Cerebellar cortex (tissue), 1 donor: ENCODE data around the gene NEIL1.
"Not testable (repeated sequence)": the region's sequence is repeated elsewhere in the genome, so short reads cannot be mapped to it uniquely, and the experiment has no call there.

Experiments used
- DNase-seq: peaks from one replicate; pipeline ENCODE4 v3.0.0-alpha.2; 2015; ENCODE audit warnings: low spot score

Gene NEIL1

DNA sequence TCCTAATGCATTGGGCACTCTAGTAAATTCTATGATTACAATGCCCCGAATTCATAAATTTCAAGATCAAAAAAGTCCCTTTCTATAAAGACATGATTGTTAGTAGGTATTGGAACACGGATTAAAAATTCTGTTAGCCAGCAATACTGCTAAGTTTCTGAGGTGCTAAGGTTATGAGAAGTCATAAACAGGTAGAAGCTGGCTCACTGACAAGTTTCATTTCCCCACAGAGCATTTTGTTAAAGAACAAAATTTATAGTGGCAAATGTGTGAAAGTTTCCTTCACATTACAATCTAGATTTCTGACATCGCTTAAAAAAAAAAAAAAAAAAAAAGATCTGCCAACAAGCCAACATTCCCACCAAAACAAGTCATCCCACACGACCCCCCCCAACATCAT lies 33.9 kb downstream of the NEIL1 start:
- no peak for DNase-seq

DNA sequence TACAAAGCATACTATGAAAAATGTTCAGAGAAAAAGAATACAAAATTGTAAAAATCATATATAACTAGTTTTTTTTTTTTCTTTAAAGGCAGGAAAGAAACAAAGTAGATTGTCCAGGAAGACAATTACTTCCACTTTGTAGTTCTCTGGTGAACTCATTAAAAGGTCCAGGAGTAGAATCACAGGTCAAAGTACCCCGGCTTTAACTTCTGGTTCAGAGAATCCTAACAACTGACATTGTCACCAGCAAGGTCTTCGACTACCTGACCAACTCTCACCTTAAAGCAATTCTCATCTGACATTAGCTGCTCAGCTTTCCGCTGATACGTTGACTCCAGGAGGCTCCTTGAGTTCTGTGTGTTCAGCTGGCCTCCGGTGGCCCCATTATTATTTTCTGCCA lies 37.1 kb downstream of the NEIL1 start:
- not testable (repeated sequence) for DNase-seq

DNA sequence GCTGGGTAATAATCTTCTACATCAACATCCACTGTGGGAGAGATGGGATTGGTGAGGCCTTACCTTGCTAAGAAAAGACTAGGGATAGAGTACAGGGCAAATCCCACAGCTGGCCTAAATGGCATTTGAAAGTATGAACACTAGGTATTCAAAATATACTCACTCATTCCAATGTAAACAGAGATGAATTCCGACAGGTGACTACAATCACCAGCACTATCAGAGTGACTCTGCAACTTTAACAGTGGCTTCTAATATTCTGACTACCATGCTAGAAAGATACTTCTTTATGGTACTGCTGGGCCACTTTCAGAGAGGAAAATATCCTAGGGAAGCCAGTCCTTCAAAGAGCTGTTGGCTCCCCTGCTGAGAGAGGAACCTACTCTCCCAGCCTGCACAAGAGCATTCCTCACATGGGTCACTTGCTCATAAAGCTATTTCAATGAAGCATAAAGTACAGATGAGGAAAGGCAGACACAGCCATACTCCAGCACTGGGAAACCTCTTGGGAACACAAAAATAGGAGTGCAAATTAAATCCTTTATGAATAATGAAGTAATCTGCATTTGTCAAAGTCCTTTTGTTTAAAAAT lies 43.0 kb downstream of the NEIL1 start:
- no peak for DNase-seq

DNA sequence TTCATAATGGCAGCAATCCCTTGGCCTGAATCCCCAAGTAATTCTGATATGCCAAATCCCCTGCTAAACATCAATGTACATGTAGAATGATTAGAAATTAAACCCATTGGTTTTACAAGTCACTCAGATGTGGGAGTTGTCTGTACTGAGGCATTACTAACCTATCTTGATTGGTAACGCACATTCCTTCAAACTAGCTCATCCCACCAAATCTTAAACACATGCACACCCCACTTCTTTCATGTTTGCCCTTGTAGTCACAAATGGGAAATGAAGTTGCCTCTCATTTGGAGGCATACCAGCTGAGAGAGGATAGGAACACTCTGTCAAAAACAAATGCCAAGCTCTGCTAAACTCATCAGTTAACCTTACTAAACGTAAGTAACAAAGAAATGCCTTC lies 50.7 kb downstream of the NEIL1 start:
- DNase-seq, result no peak

DNA sequence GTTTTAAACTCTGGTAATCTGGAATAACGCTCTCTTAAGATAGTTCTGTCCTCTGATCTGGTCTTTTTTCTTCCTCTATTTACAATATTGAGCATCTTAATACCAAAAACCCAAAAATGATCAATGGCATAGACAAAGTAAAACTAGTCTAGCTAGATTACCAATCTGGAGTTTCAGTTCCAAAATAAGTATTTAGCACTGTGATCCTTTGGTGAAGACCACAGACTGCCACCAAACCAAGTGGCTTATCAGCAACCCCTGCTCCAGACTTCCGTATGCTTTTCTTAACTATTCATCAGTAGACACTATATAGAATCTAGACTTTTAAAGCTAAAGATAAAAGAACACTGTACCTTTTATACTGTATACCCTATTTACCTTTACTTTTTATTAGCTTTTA lies 57.1 kb downstream of the NEIL1 start:
- no peak for DNase-seq
